ENCODE measurements around the gene MTFR1L.

- TF ChIP-seq EZH2 (IDR thresholded peaks at IDR 0.05; ENCODE audit: low read length) (no peak), CTCF (optimal IDR thresholded peaks at IDR 0.05 in 1 of 3, IDR thresholded peaks at IDR 0.05 in 1 of 3, conservative IDR thresholded peaks at IDR 0.05 in 1 of 3; ENCODE audit: extremely low read depth in 1 of 3, insufficient read depth in 2 of 3, low read length in 3 of 3) (no peak)
These were observed 46.5 kb downstream of the MTFR1L start for GRCh38 chr1:25866288-25866687.
